ENCODE results near the gene TSC22D2.

DNA sequence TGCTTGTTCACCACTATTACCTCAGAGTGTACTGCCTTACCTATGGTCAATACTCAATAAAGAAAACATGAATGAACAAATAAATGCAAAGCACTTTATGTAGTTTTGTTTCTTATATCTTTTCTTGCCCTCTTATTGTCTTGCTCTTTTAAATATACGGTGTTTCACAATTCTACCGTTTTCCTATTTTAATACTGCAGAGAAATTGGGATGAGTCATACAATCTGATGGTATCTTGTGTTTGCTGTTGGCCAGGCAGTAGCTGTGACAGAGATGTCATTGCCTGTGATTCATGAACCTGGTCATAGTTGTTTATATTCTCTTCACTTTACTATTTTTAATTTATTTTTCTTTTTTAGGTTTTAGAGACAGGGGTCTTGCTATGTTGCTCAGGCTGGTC lies 89.9 kb downstream of the TSC22D2 start:
- TF ChIP-seq, protein P1, sequence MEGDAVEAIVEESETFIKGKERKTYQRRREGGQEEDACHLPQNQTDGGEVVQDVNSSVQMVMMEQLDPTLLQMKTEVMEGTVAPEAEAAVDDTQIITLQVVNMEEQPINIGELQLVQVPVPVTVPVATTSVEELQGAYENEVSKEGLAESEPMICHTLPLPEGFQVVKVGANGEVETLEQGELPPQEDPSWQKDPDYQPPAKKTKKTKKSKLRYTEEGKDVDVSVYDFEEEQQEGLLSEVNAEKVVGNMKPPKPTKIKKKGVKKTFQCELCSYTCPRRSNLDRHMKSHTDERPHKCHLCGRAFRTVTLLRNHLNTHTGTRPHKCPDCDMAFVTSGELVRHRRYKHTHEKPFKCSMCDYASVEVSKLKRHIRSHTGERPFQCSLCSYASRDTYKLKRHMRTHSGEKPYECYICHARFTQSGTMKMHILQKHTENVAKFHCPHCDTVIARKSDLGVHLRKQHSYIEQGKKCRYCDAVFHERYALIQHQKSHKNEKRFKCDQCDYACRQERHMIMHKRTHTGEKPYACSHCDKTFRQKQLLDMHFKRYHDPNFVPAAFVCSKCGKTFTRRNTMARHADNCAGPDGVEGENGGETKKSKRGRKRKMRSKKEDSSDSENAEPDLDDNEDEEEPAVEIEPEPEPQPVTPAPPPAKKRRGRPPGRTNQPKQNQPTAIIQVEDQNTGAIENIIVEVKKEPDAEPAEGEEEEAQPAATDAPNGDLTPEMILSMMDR (IDR thresholded peaks at IDR 0.05), result no peak
- TF ChIP-seq POLR2A (IDR thresholded peaks at IDR 0.05) (no peak), POLR2AphosphoS5 (IDR thresholded peaks at IDR 0.05) (no peak), EP300 (IDR thresholded peaks at IDR 0.05) (no peak)

Data from sigmoid colon (tissue), 4 donors.